PC-3 (cell line): ENCODE results near the gene ZNF516. TPM values are rescaled to one million over a fixed set of nuclear protein-coding genes. Genes with fewer than 3 reads are reported as not detected.

ENCODE experiments used
- ATAC-seq: fragments of 200-7000 bp; cut with Tn5 transposase; 2 replicates; pipeline ENCODE4 v1.9.1; 2020; ENCODE audit warnings: mild to moderate bottlenecking, moderate library complexity
- BruUV-seq: library from RNA; stranded (reverse); fragments of 400-500 nt; replicated peaks from 2 replicates; lab custom pipeline; 2021; lab: Mats Ljungman, UMichigan
- CTCF ChIA-PET: fragments of 300-600 bp; sonication (Branson Sonifier 250); formaldehyde crosslinking; loops from one replicate; lab custom pipeline; 2022; ENCODE audit warnings: antibody characterized with exemption; lab: Charles Lee
- POLR2A ChIA-PET: fragments of 300-600 bp; sonication (Branson Sonifier 250); formaldehyde crosslinking; loops from one replicate; lab custom pipeline; 2022; ENCODE audit warnings: antibody characterized with exemption; ENCODE audit not compliant: unreplicated experiment; lab: Charles Lee
- DNase-seq: peaks from one replicate; pipeline ENCODE4 v3.0.0-alpha.2; 2015
- H2AFZ ChIP-seq: fragments of 300-600 bp; sonication (generic); 2 replicates; pipeline ENCODE4 v1.6.0; 2016; ENCODE audit warnings: antibody characterized with exemption, low read length
- H3F3A ChIP-seq: fragments of 300-600 bp; sonication (generic); one replicate; pipeline ENCODE4 v1.6.0; 2017; ENCODE audit warnings: antibody characterized with exemption, low read length, control low read depth, mild to moderate bottlenecking; ENCODE audit not compliant: unreplicated experiment
- H3K27ac ChIP-seq: fragments of 300-600 bp; sonication (generic); 2 replicates; pipeline ENCODE4 v1.5.1; 2016; ENCODE audit warnings: mild to moderate bottlenecking, low read length
- H3K27me3 ChIP-seq: fragments of 300-600 bp; sonication (generic); 2 replicates; pipeline ENCODE4 v1.6.1; 2016; ENCODE audit warnings: low read length, mixed read lengths
- H3K36me3 ChIP-seq: fragments of 300-600 bp; sonication (generic); 2 replicates; pipeline ENCODE4 v1.6.1; 2016; ENCODE audit warnings: low read depth, mixed run types, low read length, mixed read lengths
- H3K4me1 ChIP-seq: fragments of 300-600 bp; sonication (generic); 2 replicates; pipeline ENCODE4 v1.5.1; 2016; ENCODE audit warnings: low read length; ENCODE audit not compliant: insufficient read depth
- H3K4me2 ChIP-seq: fragments of 300-600 bp; sonication (generic); 2 replicates; pipeline ENCODE4 v1.6.0; 2016; ENCODE audit warnings: low read length
- H3K4me3 ChIP-seq: fragments of 300-600 bp; sonication (generic); 2 replicates; pipeline ENCODE4 v1.5.1; 2016; ENCODE audit warnings: mild to moderate bottlenecking, low read length, mixed read lengths
- H3K79me2 ChIP-seq: fragments of 300-600 bp; sonication (generic); 2 replicates; pipeline ENCODE4 v1.6.1; 2017; ENCODE audit warnings: low read length, mixed read lengths
- H3K9ac ChIP-seq: fragments of 300-600 bp; sonication (generic); 2 replicates; pipeline ENCODE4 v1.6.0; 2016; ENCODE audit warnings: mild to moderate bottlenecking, low read length
- H3K9me2 ChIP-seq: fragments of 300-600 bp; sonication (generic); replicated peaks from 2 replicates; pipeline ENCODE4 v1.6.1; 2016; ENCODE audit warnings: mixed run types, low read length, mixed read lengths
- H3K9me3 ChIP-seq: fragments of 300-600 bp; sonication (generic); 2 replicates; pipeline ENCODE4 v1.6.1; 2016; ENCODE audit warnings: low read length, mixed read lengths
- H4K20me1 ChIP-seq: fragments of 300-600 bp; sonication (generic); 2 replicates; pipeline ENCODE4 v1.6.1; 2016; ENCODE audit warnings: low read length, mixed read lengths
- EZH2 ChIP-seq: fragments of 300-600 bp; sonication (generic); IDR thresholded peaks from one replicate; pipeline ENCODE4 v1.6.1; 2017; ENCODE audit warnings: antibody characterized with exemption, mild to moderate bottlenecking, low read length; ENCODE audit not compliant: unreplicated experiment
- EZH2phosphoT487 ChIP-seq: fragments of 300-600 bp; sonication (generic); IDR thresholded peaks from 2 replicates; pipeline ENCODE4 v1.6.1; 2018; ENCODE audit warnings: mild to moderate bottlenecking, antibody characterized with exemption, low read length, borderline replicate concordance
- intact Hi-C: fragments of 100-400 bp; cut with micrococcal nuclease; formaldehyde crosslinking; loops from 2 replicates; pipeline ENCODE4 v1.9.0; 2023
- total RNA-seq: library from RNA; depleted of rRNA; stranded (reverse); fragments of >200 nt; gene quantifications from 2 replicates; pipeline ENCODE4 v1.2.3, GENCODE V29; 2014
- TF ChIP-seq, protein P1 (sequence below): fragments of 300-600 bp; sonication (generic); conservative IDR thresholded peaks from 2 replicates; pipeline ENCODE4 v1.5.1; 2017; ENCODE audit warnings: antibody characterized with exemption, low read depth, mild to moderate bottlenecking, low read length

Gene ZNF516
- total RNA-seq, 1 experiment from 2014 or later, result 4.0 TPM

DNA sequence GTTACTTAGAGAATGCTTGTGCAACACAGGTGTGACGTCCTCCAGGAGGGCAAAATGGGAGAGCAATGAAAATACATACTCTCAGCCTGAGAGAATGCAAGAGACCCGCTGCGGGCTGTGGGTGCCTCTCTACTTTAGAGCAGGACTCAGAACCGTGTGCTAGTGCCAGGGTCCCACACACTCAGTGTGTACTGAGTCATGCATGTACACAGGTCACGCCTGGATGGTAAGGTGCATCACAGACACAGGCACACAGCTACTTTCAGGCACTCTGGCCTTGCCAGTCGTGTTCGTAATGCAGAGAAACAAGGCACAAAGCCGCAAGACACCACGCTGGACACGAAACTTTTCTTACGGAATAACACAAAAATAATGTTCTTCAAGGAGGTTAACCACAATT lies 125.3 kb downstream of the ZNF516 start:
- no peaks in the 10 kb centered on the region for H3K79me2 ChIP-seq
- BruUV-seq, result no TSS peak
- H3F3A ChIP-seq, result no peaks in the 10 kb centered on the region
- no peaks in the 10 kb centered on the region for H3K9me2 ChIP-seq
- intact Hi-C loops, result no loop called here
- no peaks in the 10 kb centered on the region for H3K36me3 ChIP-seq
- no peaks in the 10 kb centered on the region for H4K20me1 ChIP-seq
- no peak overlapping the region for H3K9ac ChIP-seq
- H3K4me2 ChIP-seq, result no peak overlapping the region
- ATAC-seq (no peak), DNase-seq (no peak)
- no peaks in the 10 kb centered on the region for H3K9me3 ChIP-seq
- ChIA-PET POLR2A (no interaction called here), CTCF (no interaction called here)
- no peaks in the 10 kb centered on the region for H3K4me1 ChIP-seq
- no peak overlapping the region for H3K27ac ChIP-seq
- TF ChIP-seq, protein P1, sequence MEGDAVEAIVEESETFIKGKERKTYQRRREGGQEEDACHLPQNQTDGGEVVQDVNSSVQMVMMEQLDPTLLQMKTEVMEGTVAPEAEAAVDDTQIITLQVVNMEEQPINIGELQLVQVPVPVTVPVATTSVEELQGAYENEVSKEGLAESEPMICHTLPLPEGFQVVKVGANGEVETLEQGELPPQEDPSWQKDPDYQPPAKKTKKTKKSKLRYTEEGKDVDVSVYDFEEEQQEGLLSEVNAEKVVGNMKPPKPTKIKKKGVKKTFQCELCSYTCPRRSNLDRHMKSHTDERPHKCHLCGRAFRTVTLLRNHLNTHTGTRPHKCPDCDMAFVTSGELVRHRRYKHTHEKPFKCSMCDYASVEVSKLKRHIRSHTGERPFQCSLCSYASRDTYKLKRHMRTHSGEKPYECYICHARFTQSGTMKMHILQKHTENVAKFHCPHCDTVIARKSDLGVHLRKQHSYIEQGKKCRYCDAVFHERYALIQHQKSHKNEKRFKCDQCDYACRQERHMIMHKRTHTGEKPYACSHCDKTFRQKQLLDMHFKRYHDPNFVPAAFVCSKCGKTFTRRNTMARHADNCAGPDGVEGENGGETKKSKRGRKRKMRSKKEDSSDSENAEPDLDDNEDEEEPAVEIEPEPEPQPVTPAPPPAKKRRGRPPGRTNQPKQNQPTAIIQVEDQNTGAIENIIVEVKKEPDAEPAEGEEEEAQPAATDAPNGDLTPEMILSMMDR, result no peak
- TF ChIP-seq EZH2phosphoT487 (no peak), EZH2 (no peak)
- peaks cover 56% of the 10 kb centered on the region for H3K27me3 ChIP-seq
- H3K4me3 ChIP-seq, result no peak overlapping the region
- no peak overlapping the region for H2AFZ ChIP-seq

DNA sequence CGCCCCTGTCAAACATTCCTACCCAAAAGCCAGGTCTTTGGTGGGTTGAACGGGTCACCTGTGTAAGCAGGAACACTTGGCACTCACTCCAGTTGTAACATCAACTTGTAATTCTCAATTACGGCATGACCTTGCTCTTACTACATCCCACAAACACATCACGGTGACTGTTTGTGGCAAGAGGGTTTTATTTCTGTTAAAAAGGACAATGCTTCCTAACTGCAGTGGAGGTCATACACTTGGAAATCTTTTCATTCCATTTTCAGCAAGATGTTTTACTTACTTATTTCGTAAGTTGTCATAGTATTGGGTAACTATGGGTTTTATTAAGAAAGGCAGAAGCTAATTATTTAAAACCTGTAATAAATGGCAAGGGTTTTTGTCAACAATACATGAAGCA lies 126.1 kb downstream of the ZNF516 start:
- CTCF ChIA-PET, result no interaction called here
- no peaks in the 10 kb centered on the region for H3K4me1 ChIP-seq
- no peaks in the 10 kb centered on the region for H3K9me2 ChIP-seq
- no peak overlapping the region for H3K4me2 ChIP-seq
- no peaks in the 10 kb centered on the region for H3F3A ChIP-seq
- intact Hi-C loops, result no loop called here
- DNase-seq (no peak), ATAC-seq (no peak)
- H3K27ac ChIP-seq, result no peak overlapping the region
- H3K79me2 ChIP-seq, result no peaks in the 10 kb centered on the region
- H3K36me3 ChIP-seq, result no peaks in the 10 kb centered on the region
- H3K9me3 ChIP-seq, result no peaks in the 10 kb centered on the region
- no peaks in the 10 kb centered on the region for H4K20me1 ChIP-seq
- POLR2A ChIA-PET, result no interaction called here
- no peak overlapping the region for H2AFZ ChIP-seq
- H3K27me3 ChIP-seq, result peaks cover 64% of the 10 kb centered on the region
- no TSS peak for BruUV-seq
- H3K4me3 ChIP-seq, result no peak overlapping the region
- H3K9ac ChIP-seq, result no peak overlapping the region
- TF ChIP-seq, protein P1, result no peak
- no peak for TF ChIP-seq EZH2
- no peak for TF ChIP-seq EZH2phosphoT487

DNA sequence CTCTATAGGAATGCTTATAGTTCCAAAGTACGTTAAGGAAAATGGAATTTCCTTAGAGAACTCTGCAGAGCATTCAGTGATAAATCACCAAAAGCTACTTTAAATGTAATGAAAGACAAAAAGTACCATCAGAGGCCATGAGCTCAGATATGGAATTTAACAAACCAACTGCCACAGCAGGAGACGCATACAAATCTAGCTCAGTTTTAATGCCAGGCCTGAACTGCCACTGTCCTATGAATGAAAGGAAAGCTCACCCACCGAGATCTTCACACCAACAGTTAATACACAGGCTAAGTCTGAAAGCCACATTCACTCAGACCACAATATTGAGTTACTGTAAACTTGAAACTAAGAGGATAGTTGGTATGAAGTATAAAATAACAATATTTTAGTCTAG lies 126.8 kb downstream of the ZNF516 start:
- CTCF ChIA-PET, result no interaction called here

More for the DNA sequence above, 126.8 kb downstream of the ZNF516 start:
- no peak overlapping the region for H2AFZ ChIP-seq
- no peaks in the 10 kb centered on the region for H3K9me2 ChIP-seq
- no peaks in the 10 kb centered on the region for H3K36me3 ChIP-seq
- H3K4me3 ChIP-seq, result no peak overlapping the region
- TF ChIP-seq, protein P1, result no peak
- TF ChIP-seq EZH2, result no peak
- TF ChIP-seq EZH2phosphoT487, result no peak
- H3K4me1 ChIP-seq, result no peaks in the 10 kb centered on the region
- BruUV-seq, result no TSS peak
- POLR2A ChIA-PET, result no interaction called here
- H3F3A ChIP-seq, result no peaks in the 10 kb centered on the region
- H3K4me2 ChIP-seq, result no peak overlapping the region
- no peaks in the 10 kb centered on the region for H4K20me1 ChIP-seq
- intact Hi-C loops, result no loop called here
- no peaks in the 10 kb centered on the region for H3K9me3 ChIP-seq
- no peak for ATAC-seq
- H3K79me2 ChIP-seq, result no peaks in the 10 kb centered on the region
- no peak for DNase-seq
- H3K27ac ChIP-seq, result no peak overlapping the region
- no peak overlapping the region for H3K9ac ChIP-seq
- peaks cover 71% of the 10 kb centered on the region for H3K27me3 ChIP-seq
